ENCODE data around the gene MAPK12. TPM values are rescaled to one million over a fixed set of nuclear protein-coding genes. Genes with fewer than 3 reads are reported as not detected.

MAPK12 gene
- total and polyA plus RNA-seq, 2 donors (not counting 3 experiments of a cell fraction or from before 2014, with no cell fraction given) = 72.3 to 86.8 TPM

- no peak overlapping the region for H3K9ac ChIP-seq (replicated peaks; ENCODE audit: extremely low read depth, insufficient read depth, low read length)
- H3K4me1 ChIP-seq (ENCODE audit: control insufficient read depth, extremely low read depth, insufficient read depth, low read length) = no peaks in the 10 kb centered on the region
- no peak for DNase-seq (ENCODE audit: low read depth, low spot score)
- no peak for FAIRE-seq
- no peak overlapping the region for H3K4me2 ChIP-seq (ENCODE audit: insufficient read depth, low read length)
- H3K79me2 ChIP-seq (ENCODE audit: control insufficient read depth, insufficient read depth, low read length) = peaks cover 9% of the 10 kb centered on the region
- intact Hi-C loops (cut with micrococcal nuclease) = no loop called here
- H3K27me3 ChIP-seq (ENCODE audit: control insufficient read depth in 2 of 2, insufficient read depth in 2 of 2, low read length in 2 of 2) = no peaks in the 10 kb centered on the region
- ChIA-PET POLR2A (no interaction called here), CTCF (interaction anchor here (0.8 kb wide), 1 partner anchor 12 kb away, joined by 3 read pairs; no protein-coding TSS in a partner anchor)
- TF ChIP-seq GATA2 (IDR thresholded peaks at IDR 0.05; ENCODE audit: insufficient read depth, insufficient read length, low read depth, low read length) (no peak), MYC (IDR thresholded peaks at IDR 0.05; ENCODE audit: low read depth, low read length) (no peak), FOS (IDR thresholded peaks at IDR 0.05; ENCODE audit: borderline replicate concordance, insufficient read depth, low read length) (no peak), POLR2A (IDR thresholded peaks at IDR 0.05; ENCODE audit: low read depth, low read length) (no peak), CTCF (IDR thresholded peaks at IDR 0.05; ENCODE audit: extremely low read depth in 1 of 2, insufficient read depth in 1 of 2, low read depth in 1 of 2, low read length in 2 of 2) (no peak), POLR2AphosphoS5 (IDR thresholded peaks at IDR 0.05; ENCODE audit: insufficient read depth, low read depth, low read length) (no peak), MAX (IDR thresholded peaks at IDR 0.05; ENCODE audit: insufficient read depth, insufficient read length) (no peak), EZH2 (IDR thresholded peaks at IDR 0.05; ENCODE audit: borderline replicate concordance, low read depth, low read length, severe bottlenecking) (no peak), JUN (IDR thresholded peaks at IDR 0.05; ENCODE audit: borderline replicate concordance, insufficient read depth, insufficient read length, low read depth) (no peak)
- H3K36me3 ChIP-seq (ENCODE audit: control insufficient read depth in 2 of 2, extremely low read depth in 1 of 2, insufficient read depth in 2 of 2, low read length in 2 of 2) = peaks cover 23 to 63% of the 10 kb centered on the region in 2 experiments
- no peak overlapping the region for H3K27ac ChIP-seq (ENCODE audit: insufficient read depth, low read depth, low read length)
- no peak overlapping the region for H2AFZ ChIP-seq (ENCODE audit: low read depth, low read length)
- BruUV-seq (replicated peaks) = TSS peak; percentile 6
- dilution Hi-C loops (cut with MboI; ENCODE audit: extremely low pct_ligation_motif_present, low sequenced_read_pairs) = no loop called here
- no peaks in the 10 kb centered on the region for H3K9me3 ChIP-seq (replicated peaks; ENCODE audit: control insufficient read depth, insufficient read depth, low read length)
- H4K20me1 ChIP-seq (replicated peaks; ENCODE audit: control insufficient read depth, extremely low read depth, insufficient read depth, low read length) = no peaks in the 10 kb centered on the region
- no peak overlapping the region for H3K4me3 ChIP-seq (replicated peaks in 1 of 3; ENCODE audit: insufficient read depth in 1 of 3, low read depth in 1 of 3, low read length in 3 of 3)
- H3K9me1 ChIP-seq (replicated peaks; ENCODE audit: control insufficient read depth, extremely low read depth, insufficient read depth, low read length) = no peaks in the 10 kb centered on the region
These were observed 43.1 kb downstream of the MAPK12 start for GRCh38 chr22:50218153-50218995.

Data from endothelial cell of umbilical vein (primary cell).